Measurements from ENCODE around the gene CYB561D1.
"Not testable (repeated sequence)": the region's sequence is repeated elsewhere in the genome, so short reads cannot be mapped to it uniquely, and the experiment has no call there.

Gene CYB561D1

DNA sequence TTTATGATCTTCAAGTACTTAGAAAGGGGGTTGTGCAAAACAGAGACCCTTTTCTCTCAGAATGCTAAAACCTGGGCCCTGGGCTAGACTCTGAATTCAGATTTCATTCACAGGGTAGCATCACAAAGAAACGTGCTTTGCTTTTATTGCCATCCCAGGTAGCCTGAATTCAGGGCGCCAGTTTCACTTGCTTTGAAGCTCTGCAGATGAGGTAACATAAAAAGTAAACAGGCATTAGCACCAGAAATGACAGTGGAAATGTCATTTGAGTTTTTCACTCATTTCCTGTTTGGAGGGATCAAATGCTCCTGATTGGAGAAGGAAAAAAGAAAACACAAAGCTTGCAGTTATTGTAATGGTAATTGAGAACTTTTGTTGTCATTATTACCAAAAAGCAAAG lies 25.0 kb upstream of the CYB561D1 start:
- Histone ChIP-seq H2AFZ (ENCODE audit: low read length, unreplicated experiment) (no peak overlapping the region), H3K36me3 (ENCODE audit: insufficient read depth, low read length) (no peaks in the 10 kb centered on the region), H3K27ac (ENCODE audit: low read depth, low read length) (no peak overlapping the region), H3K79me2 (ENCODE audit: control insufficient read depth, insufficient read depth, low read length, unreplicated experiment) (no peaks in the 10 kb centered on the region), H3K27me3 (ENCODE audit: insufficient read depth, low read length) (peaks cover 88% of the 10 kb centered on the region), H3K4me1 (ENCODE audit: control insufficient read depth, insufficient read depth, low read length, unreplicated experiment) (no peaks in the 10 kb centered on the region), H3K4me3 (ENCODE audit: low read depth, low read length) (no peak overlapping the region)

DNA sequence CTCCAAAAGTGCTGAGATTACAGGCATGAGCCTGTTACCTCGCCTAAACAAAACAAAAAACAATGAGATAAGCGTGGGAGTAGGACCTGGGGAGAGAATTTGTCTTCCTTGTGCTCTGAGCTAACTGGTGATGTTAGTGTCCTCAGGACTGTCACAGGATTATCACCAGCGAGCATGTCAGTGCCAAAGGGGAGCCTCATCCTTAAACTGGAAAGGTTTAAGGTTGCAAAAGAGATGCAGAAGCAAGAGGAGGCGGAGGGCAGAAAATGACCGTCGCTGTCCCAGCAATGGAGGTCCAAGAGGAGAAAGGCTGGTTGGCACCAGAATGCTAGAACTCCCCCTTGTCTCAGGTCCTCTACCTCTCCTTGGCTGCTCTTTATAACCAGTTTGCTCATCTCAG lies 23.6 kb upstream of the CYB561D1 start:
- H3K79me2 ChIP-seq (ENCODE audit: control insufficient read depth, insufficient read depth, low read length, unreplicated experiment) = no peaks in the 10 kb centered on the region
- no peak overlapping the region for H3K4me3 ChIP-seq (ENCODE audit: low read depth, low read length)
- H3K36me3 ChIP-seq (ENCODE audit: insufficient read depth, low read length) = no peaks in the 10 kb centered on the region
- H3K27me3 ChIP-seq (ENCODE audit: insufficient read depth, low read length) = peaks cover 86% of the 10 kb centered on the region
- no peak overlapping the region for H2AFZ ChIP-seq (ENCODE audit: low read length, unreplicated experiment)
- H3K4me1 ChIP-seq (ENCODE audit: control insufficient read depth, insufficient read depth, low read length, unreplicated experiment) = no peaks in the 10 kb centered on the region
- H3K27ac ChIP-seq (ENCODE audit: low read depth, low read length) = no peak overlapping the region

DNA sequence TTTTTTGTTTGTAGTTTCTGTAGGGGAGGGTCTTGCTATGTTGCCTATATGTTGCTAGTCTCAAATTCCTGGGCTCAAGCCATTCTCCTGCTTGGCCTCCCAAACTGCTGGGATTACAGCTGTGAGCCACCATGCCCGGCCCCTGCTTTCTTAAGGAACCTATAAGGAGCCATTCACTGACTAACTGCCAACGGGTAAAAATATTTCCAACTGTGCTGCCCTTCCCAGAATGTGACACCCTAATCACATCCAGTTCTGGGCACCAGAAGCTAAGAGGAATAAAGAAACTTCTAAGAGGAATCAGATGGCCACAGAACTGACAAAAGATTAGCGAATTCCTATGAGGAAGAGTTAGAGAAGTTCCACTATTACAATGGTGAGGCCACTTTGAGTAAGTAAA lies 21.1 kb upstream of the CYB561D1 start:
- Histone ChIP-seq H3K27me3 (ENCODE audit: insufficient read depth, low read length) (peaks cover 82% of the 10 kb centered on the region), H3K27ac (ENCODE audit: low read depth, low read length) (no peak overlapping the region), H3K4me3 (ENCODE audit: low read depth, low read length) (no peak overlapping the region), H3K79me2 (ENCODE audit: control insufficient read depth, insufficient read depth, low read length, unreplicated experiment) (no peaks in the 10 kb centered on the region), H2AFZ (ENCODE audit: low read length, unreplicated experiment) (no peak overlapping the region), H3K36me3 (ENCODE audit: insufficient read depth, low read length) (no peaks in the 10 kb centered on the region), H3K4me1 (ENCODE audit: control insufficient read depth, insufficient read depth, low read length, unreplicated experiment) (no peaks in the 10 kb centered on the region)

DNA sequence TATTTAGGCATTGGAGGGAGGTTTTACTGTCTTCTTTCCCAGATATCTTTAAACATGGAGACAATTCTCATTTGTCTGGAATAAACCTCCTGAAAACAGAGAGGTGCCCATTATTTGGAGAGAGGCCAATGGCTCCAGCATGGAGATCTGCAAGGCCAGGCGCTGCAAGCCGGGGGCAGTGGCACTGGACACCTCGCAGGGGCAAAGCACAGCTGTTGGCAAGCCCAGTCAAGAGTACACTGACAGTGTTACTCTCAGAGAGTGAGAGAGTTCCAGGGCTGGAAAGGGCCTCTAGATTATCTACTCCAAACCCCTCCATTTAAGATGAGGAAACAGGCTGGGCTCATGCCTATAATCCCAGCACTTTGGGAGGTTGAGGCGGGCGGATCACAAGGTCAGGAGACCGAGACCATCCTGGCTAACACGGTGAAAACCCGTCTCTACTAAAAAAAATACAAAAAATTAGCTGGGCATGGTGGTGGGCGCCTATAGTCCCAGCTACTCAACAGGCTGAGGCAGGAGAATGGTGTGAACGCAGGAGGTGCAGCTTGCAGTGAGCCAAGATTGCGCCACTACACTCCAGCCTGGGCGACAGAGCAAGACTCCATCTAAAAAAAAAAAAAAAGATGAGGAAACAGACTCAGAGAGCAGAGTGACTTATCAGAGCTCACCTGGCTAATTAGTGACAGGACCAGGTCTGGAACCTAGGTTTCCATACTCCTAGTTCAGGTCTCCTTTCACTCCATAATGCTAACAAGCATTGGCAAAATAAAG lies 20.4 kb upstream of the CYB561D1 start:
- H3K27me3 ChIP-seq (ENCODE audit: insufficient read depth, low read length) = peaks cover 82% of the 10 kb centered on the region
- H3K27ac ChIP-seq (ENCODE audit: low read depth, low read length); H3K36me3 ChIP-seq (ENCODE audit: insufficient read depth, low read length): not testable (repeated sequence)

DNA sequence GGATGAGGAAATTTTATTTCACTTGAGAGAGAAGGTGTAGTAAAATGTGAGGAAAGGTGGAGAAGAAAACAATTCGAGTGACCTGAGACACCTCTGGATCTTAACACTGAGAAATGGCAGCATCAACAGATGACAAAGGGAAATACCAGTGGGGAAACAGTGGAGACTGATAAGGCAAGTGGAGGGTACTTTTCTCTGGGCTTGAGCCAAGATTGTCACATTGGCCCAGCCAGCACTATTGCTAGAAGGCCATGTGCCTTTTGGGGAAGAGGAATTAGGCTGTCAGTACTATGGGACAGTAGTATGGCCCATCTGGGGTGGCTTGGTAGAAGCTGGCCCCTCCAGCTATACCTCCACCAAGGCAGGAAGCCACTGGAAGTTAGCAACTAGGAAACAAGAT lies 19.2 kb upstream of the CYB561D1 start:
- H3K4me3 ChIP-seq (ENCODE audit: low read depth, low read length) = no peak overlapping the region
- no peak overlapping the region for H2AFZ ChIP-seq (ENCODE audit: low read length, unreplicated experiment)
- H3K4me1 ChIP-seq (ENCODE audit: control insufficient read depth, insufficient read depth, low read length, unreplicated experiment) = no peaks in the 10 kb centered on the region
- no peaks in the 10 kb centered on the region for H3K79me2 ChIP-seq (ENCODE audit: control insufficient read depth, insufficient read depth, low read length, unreplicated experiment)
- H3K36me3 ChIP-seq (ENCODE audit: insufficient read depth, low read length) = no peaks in the 10 kb centered on the region
- peaks cover 83% of the 10 kb centered on the region for H3K27me3 ChIP-seq (ENCODE audit: insufficient read depth, low read length)
- no peak overlapping the region for H3K27ac ChIP-seq (ENCODE audit: low read depth, low read length)

More for the DNA sequence above, 20.4 kb upstream of the CYB561D1 start:
- H3K79me2 ChIP-seq (ENCODE audit: control insufficient read depth, insufficient read depth, low read length, unreplicated experiment); H3K4me1 ChIP-seq (ENCODE audit: control insufficient read depth, insufficient read depth, low read length, unreplicated experiment); H3K4me3 ChIP-seq (ENCODE audit: low read depth, low read length); H2AFZ ChIP-seq (ENCODE audit: low read length, unreplicated experiment): not testable (repeated sequence)

DNA sequence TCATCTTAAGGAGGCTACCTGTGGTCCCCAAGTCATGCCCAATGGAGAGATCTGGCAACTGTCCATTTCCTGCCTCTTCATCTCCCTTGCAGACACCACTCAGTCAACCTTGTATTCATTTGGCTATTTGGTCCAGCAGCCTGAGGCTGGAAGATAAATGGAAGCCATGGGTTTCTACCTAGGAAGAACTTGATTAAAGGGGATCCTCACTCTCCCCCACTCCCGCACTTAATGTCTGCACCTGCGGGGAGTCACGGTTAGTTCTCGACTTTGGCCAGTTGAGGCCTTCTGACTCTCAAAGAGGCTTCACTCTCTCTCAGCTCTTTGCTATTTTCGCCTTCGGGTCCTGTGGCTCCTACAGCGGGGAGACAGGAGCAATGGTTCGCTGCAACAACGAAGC lies 18.6 kb upstream of the CYB561D1 start:
- Histone ChIP-seq H2AFZ (ENCODE audit: low read length, unreplicated experiment) (no peak overlapping the region), H3K79me2 (ENCODE audit: control insufficient read depth, insufficient read depth, low read length, unreplicated experiment) (no peaks in the 10 kb centered on the region), H3K4me1 (ENCODE audit: control insufficient read depth, insufficient read depth, low read length, unreplicated experiment) (no peaks in the 10 kb centered on the region), H3K27me3 (ENCODE audit: insufficient read depth, low read length) (peaks cover 81% of the 10 kb centered on the region), H3K36me3 (ENCODE audit: insufficient read depth, low read length) (no peaks in the 10 kb centered on the region), H3K4me3 (ENCODE audit: low read depth, low read length) (no peak overlapping the region), H3K27ac (ENCODE audit: low read depth, low read length) (no peak overlapping the region)

DNA sequence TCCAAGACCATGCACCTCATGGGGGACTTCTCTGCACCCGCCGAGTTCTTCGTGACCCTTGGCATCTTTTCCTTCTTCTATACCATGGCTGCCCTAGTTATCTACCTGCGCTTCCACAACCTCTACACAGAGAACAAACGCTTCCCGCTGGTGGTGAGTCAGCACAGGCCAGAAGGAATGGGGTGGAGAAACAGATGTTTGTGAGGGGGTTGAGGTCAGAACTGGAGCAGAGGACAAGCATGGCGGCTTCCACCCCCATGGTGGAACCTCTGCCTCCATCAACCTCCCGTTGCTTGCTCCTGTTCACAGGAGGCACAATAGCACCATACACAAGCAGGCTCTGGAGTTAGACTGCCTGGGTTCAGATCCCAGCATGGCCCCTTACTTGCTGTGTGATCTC lies 17.1 kb upstream of the CYB561D1 start:
- no peak overlapping the region for H3K4me3 ChIP-seq (ENCODE audit: low read depth, low read length)
- no peaks in the 10 kb centered on the region for H3K36me3 ChIP-seq (ENCODE audit: insufficient read depth, low read length)
- peaks cover 81% of the 10 kb centered on the region for H3K27me3 ChIP-seq (ENCODE audit: insufficient read depth, low read length)
- no peak overlapping the region for H3K27ac ChIP-seq (ENCODE audit: low read depth, low read length)
- no peak overlapping the region for H2AFZ ChIP-seq (ENCODE audit: low read length, unreplicated experiment)
- H3K4me1 ChIP-seq (ENCODE audit: control insufficient read depth, insufficient read depth, low read length, unreplicated experiment) = no peaks in the 10 kb centered on the region
- no peaks in the 10 kb centered on the region for H3K79me2 ChIP-seq (ENCODE audit: control insufficient read depth, insufficient read depth, low read length, unreplicated experiment)

DNA sequence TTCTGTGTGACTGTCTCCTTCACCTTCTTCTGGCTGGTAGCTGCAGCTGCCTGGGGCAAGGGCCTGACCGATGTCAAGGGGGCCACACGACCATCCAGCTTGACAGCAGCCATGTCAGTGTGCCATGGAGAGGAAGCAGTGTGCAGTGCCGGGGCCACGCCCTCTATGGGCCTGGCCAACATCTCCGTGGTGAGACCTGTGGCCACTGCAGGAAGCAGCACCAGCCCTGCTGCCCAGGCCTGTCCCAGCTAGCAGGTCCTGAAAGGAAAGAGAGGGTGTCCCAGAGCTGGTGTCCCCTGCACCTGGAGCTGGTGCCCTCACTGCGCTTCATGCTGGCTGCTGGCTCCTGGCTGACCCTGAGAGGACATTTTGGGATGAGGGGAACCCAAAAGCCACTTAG lies 16.1 kb upstream of the CYB561D1 start:
- Histone ChIP-seq H3K27me3 (ENCODE audit: insufficient read depth, low read length) (peaks cover 84% of the 10 kb centered on the region), H3K36me3 (ENCODE audit: insufficient read depth, low read length) (no peaks in the 10 kb centered on the region), H3K4me3 (ENCODE audit: low read depth, low read length) (no peak overlapping the region), H3K27ac (ENCODE audit: low read depth, low read length) (no peak overlapping the region), H2AFZ (ENCODE audit: low read length, unreplicated experiment) (no peak overlapping the region), H3K79me2 (ENCODE audit: control insufficient read depth, insufficient read depth, low read length, unreplicated experiment) (no peaks in the 10 kb centered on the region), H3K4me1 (ENCODE audit: control insufficient read depth, insufficient read depth, low read length, unreplicated experiment) (no peaks in the 10 kb centered on the region)

DNA sequence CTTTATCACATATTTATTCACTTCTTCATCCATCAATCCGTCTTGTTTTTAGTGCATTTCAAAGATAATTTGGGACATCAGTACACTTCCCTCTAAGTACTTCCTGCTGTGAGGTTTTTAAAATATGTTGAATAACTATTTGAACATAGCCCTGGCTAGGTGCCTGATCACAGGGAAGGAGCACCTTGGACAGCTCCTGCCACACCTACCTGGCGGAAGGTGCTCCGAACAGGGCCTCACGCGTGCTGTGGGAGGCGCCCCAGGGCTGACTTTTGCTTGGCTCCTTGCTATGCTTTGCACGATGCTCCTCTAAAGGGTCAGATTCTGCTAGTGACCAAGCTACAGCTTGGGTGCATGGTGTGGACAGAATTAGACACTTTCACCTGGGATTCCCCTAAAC lies 15.1 kb upstream of the CYB561D1 start:
- peaks cover 3% of the 10 kb centered on the region for H3K4me1 ChIP-seq (ENCODE audit: control insufficient read depth, insufficient read depth, low read length, unreplicated experiment)
- H2AFZ ChIP-seq (ENCODE audit: low read length, unreplicated experiment) = no peak overlapping the region
- H3K27me3 ChIP-seq (ENCODE audit: insufficient read depth, low read length) = peaks cover 85% of the 10 kb centered on the region
- H3K79me2 ChIP-seq (ENCODE audit: control insufficient read depth, insufficient read depth, low read length, unreplicated experiment) = no peaks in the 10 kb centered on the region
- H3K27ac ChIP-seq (ENCODE audit: low read depth, low read length) = no peak overlapping the region
- H3K4me3 ChIP-seq (ENCODE audit: low read depth, low read length) = no peak overlapping the region
- H3K36me3 ChIP-seq (ENCODE audit: insufficient read depth, low read length) = no peaks in the 10 kb centered on the region

DNA sequence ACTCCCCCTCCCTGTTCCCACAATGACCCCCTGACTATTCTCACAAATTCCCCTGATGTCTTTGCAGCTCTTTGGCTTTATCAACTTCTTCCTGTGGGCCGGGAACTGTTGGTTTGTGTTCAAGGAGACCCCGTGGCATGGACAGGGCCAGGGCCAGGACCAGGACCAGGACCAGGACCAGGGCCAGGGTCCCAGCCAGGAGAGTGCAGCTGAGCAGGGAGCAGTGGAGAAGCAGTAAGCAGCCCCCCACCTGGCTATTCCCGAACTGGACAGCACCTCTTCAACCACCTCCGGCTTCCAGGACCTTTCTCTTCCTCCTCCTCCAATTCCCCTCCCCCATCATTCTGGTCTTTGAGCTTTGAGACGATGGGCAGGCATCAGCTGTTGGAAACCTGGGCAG lies 14.6 kb upstream of the CYB561D1 start:
- no peaks in the 10 kb centered on the region for H3K79me2 ChIP-seq (ENCODE audit: control insufficient read depth, insufficient read depth, low read length, unreplicated experiment)
- no peak overlapping the region for H2AFZ ChIP-seq (ENCODE audit: low read length, unreplicated experiment)
- no peaks in the 10 kb centered on the region for H3K36me3 ChIP-seq (ENCODE audit: insufficient read depth, low read length)
- no peak overlapping the region for H3K4me3 ChIP-seq (ENCODE audit: low read depth, low read length)
- H3K4me1 ChIP-seq (ENCODE audit: control insufficient read depth, insufficient read depth, low read length, unreplicated experiment) = peaks cover 3% of the 10 kb centered on the region
- no peak overlapping the region for H3K27ac ChIP-seq (ENCODE audit: low read depth, low read length)
- H3K27me3 ChIP-seq (ENCODE audit: insufficient read depth, low read length) = peaks cover 81% of the 10 kb centered on the region

DNA sequence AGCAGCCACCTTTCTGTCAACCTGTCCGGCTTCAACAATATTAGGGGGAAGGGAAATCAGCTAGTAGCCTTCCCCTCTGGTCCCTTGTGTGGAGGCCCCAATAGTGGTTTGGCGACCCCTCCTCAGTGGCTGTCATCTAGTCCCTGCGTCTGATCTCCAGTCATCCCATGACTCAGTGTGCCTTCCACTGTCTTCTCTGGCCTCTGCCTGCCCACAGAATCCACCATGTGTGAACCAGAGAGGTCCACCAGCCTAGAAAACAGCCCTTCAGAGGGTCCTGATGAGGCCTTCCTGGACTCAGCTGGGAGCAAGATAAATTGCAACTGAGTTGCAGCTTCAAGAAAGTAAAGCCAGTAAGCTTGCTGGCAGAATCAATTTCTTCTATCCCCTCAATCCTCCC lies 14.0 kb upstream of the CYB561D1 start:
- no peak overlapping the region for H2AFZ ChIP-seq (ENCODE audit: low read length, unreplicated experiment)
- no peaks in the 10 kb centered on the region for H3K36me3 ChIP-seq (ENCODE audit: insufficient read depth, low read length)
- peaks cover 8% of the 10 kb centered on the region for H3K4me1 ChIP-seq (ENCODE audit: control insufficient read depth, insufficient read depth, low read length, unreplicated experiment)
- no peak overlapping the region for H3K4me3 ChIP-seq (ENCODE audit: low read depth, low read length)
- H3K27ac ChIP-seq (ENCODE audit: low read depth, low read length) = no peak overlapping the region
- H3K27me3 ChIP-seq (ENCODE audit: insufficient read depth, low read length) = peaks cover 76% of the 10 kb centered on the region
- H3K79me2 ChIP-seq (ENCODE audit: control insufficient read depth, insufficient read depth, low read length, unreplicated experiment) = no peaks in the 10 kb centered on the region

All from ACC112 (cell line).